GM18520 (cell line): Measurements from ENCODE around the gene FLVCR2.

Source experiments
- ATAC-seq: cut with Tn5 transposase; IDR thresholded peaks from one replicate; pipeline ENCODE4 v1.9.1; 2021; ENCODE audit not compliant: unreplicated experiment

Gene FLVCR2

GRCh38 chr14:75554482-75554881 is 23.9 kb upstream of the FLVCR2 start:
- no peak for ATAC-seq

- no peak for ATAC-seq
These were observed 20.0 kb upstream of the FLVCR2 start for GRCh38 chr14:75558440-75558839.

- no peak for ATAC-seq
These were observed 19.4 kb upstream of the FLVCR2 start for GRCh38 chr14:75559045-75559444.

GRCh38 chr14:75559451-75560222 is 18.8 kb upstream of the FLVCR2 start:
- ATAC-seq = no peak

GRCh38 chr14:75561013-75561432 is 17.4 kb upstream of the FLVCR2 start:
- no peak for ATAC-seq

GRCh38 chr14:75562089-75562488 is 16.3 kb upstream of the FLVCR2 start:
- no peak for ATAC-seq

- no peak for ATAC-seq
These were observed 15.9 kb upstream of the FLVCR2 start for GRCh38 chr14:75562489-75562888.

- no peak for ATAC-seq
These were observed 14.5 kb upstream of the FLVCR2 start for GRCh38 chr14:75563931-75564330.

- ATAC-seq = no peak
These were observed 13.4 kb upstream of the FLVCR2 start for GRCh38 chr14:75565056-75565455.

GRCh38 chr14:75566321-75566720 is 12.1 kb upstream of the FLVCR2 start:
- ATAC-seq = no peak

- ATAC-seq = no peak
These were observed 11.7 kb upstream of the FLVCR2 start for GRCh38 chr14:75566752-75567151.

- no peak for ATAC-seq
These were observed 10.3 kb upstream of the FLVCR2 start for GRCh38 chr14:75568140-75568539.

- no peak for ATAC-seq
These were observed 9.6 kb upstream of the FLVCR2 start for GRCh38 chr14:75568791-75569190.

- no peak for ATAC-seq
These were observed 7.6 kb upstream of the FLVCR2 start for GRCh38 chr14:75570797-75571196.

GRCh38 chr14:75572104-75572503 is 6.3 kb upstream of the FLVCR2 start:
- no peak for ATAC-seq

GRCh38 chr14:75577090-75577489 is 1.3 kb upstream of the FLVCR2 start:
- ATAC-seq = no peak

- ATAC-seq = no peak
These were observed 705 bp upstream of the FLVCR2 start for GRCh38 chr14:75577729-75578101.

- ATAC-seq = no peak
These were observed 442 bp downstream of the FLVCR2 start for GRCh38 chr14:75578786-75579337.

- ATAC-seq = no peak
These were observed 981 bp downstream of the FLVCR2 start for GRCh38 chr14:75579338-75579864.

- no peak for ATAC-seq
These were observed 1.5 kb downstream of the FLVCR2 start for GRCh38 chr14:75579882-75580281.

GRCh38 chr14:75587388-75587787 is 9.0 kb downstream of the FLVCR2 start:
- no peak for ATAC-seq

- no peak for ATAC-seq
These were observed 11.5 kb downstream of the FLVCR2 start for GRCh38 chr14:75589931-75590330.
